ENCODE data around the gene RNU2-63P. TPM values are rescaled to one million over a fixed set of nuclear protein-coding genes. Genes with fewer than 3 reads are reported as not detected.
A peak's percentile ranks its signal among the peaks of the same experiment; 100 is the strongest.

Gene RNU2-63P
- total and polyA plus RNA-seq, 2 donors (not counting 1 experiment from before 2014, with no cell fraction given), result 9.3 TPM; not detected in 1

- 33% methylated on average over 1 of the region's 5 CpGs for WGBS (ENCODE audit: insufficient coverage)
- peak; percentile 64 for DNase-seq
Observed at GRCh38 chr2:88059979-88060906, 43.9 kb upstream of the RNU2-63P start.

More at GRCh38 chr2:88059979-88060906, 43.9 kb upstream of the RNU2-63P start:
- H4K20me1 ChIP-seq (ENCODE audit: control insufficient read depth, insufficient read depth, low read length, poor library complexity, severe bottlenecking), result no peaks in the 10 kb centered on the region
- Mint-ChIP-seq H3K27me3 (no peaks in the 10 kb centered on the region), H3K9me3 (ENCODE audit: insufficient read depth) (no peaks in the 10 kb centered on the region), H3K4me1 (peaks cover 7% of the 10 kb centered on the region), H3K27ac (no peak overlapping the region), H3K4me3 (no peak overlapping the region)
- H3K36me3 ChIP-seq (replicated peaks in 1 of 2; ENCODE audit: control extremely low read depth in 1 of 2, control insufficient read depth in 1 of 2, extremely low read depth in 1 of 2, insufficient read depth in 2 of 2, low read length in 1 of 2), result no peaks in the 10 kb centered on the region
- peak; percentile 86 for TF ChIP-seq CTCF (IDR thresholded peaks at IDR 0.05)
- TF ChIP-seq EZH2 (IDR thresholded peaks at IDR 0.05; ENCODE audit: borderline replicate concordance, insufficient read depth, low read depth, low read length, poor library complexity, severe bottlenecking), result no peak
- no peak overlapping the region for H3K27ac ChIP-seq (ENCODE audit: low read length in 2 of 2)
- no peaks in the 10 kb centered on the region for H3K27me3 ChIP-seq (replicated peaks in 1 of 4; ENCODE audit: control extremely low read depth in 1 of 4, control insufficient read depth in 3 of 4, insufficient read depth in 4 of 4, low read length in 3 of 4)
- ChIA-PET POLR2A (interaction anchor here (0.6 to 1.0 kb wide), 3 partner anchors 44 to 50 kb away, joined by 3 read pairs; partner anchors contain the start of gene RNU2-63P), CTCF (interaction anchor here (0.7 to 3.4 kb wide), 26 partner anchors 9 to 677 kb away, joined by 3 to 46 read pairs (median 5); partner anchors contain the start of gene RNU2-63P)
- H3K4me2 ChIP-seq (replicated peaks; ENCODE audit: low read depth, low read length, poor library complexity, severe bottlenecking), result no peak overlapping the region
- H3K79me2 ChIP-seq (ENCODE audit: control insufficient read depth, insufficient read depth, low read length), result peaks cover 12% of the 10 kb centered on the region
- H2AFZ ChIP-seq (ENCODE audit: insufficient read depth, low read depth, low read length, poor library complexity, severe bottlenecking), result no peak overlapping the region
- peaks cover 5 to 6% of the 10 kb centered on the region in 2 donors for H3K4me1 ChIP-seq (ENCODE audit: control insufficient read depth in 2 of 2, insufficient read depth in 2 of 2, low read length in 2 of 2)
- no peak overlapping the region for H3K9ac ChIP-seq (ENCODE audit: low read length)
- H3K4me3 ChIP-seq (ENCODE audit: control extremely low read depth in 1 of 5, extremely low read depth in 1 of 5, insufficient read depth in 1 of 5, low read depth in 2 of 5, low read length in 4 of 5), result no peak overlapping the region
- ATAC-seq (ENCODE audit: low read depth), result no peak
- intact Hi-C loops (cut with micrococcal nuclease), result loop anchor here (1.0 to 10.0 kb wide), 4 partner anchors 100 to 1498 kb away; partner anchors contain the start of genes CHMP3 and EIF2AK3
- no peaks in the 10 kb centered on the region for H3K9me3 ChIP-seq (ENCODE audit: control extremely low read depth in 1 of 3, control insufficient read depth in 2 of 3, insufficient read depth in 1 of 3, low read length in 2 of 3)
